Measurements from ENCODE around the gene ZNF467. TPM values are rescaled to one million over a fixed set of nuclear protein-coding genes. Genes with fewer than 3 reads are reported as not detected.

Gene ZNF467
- total and polyA plus RNA-seq, 2 donors (not counting 1 experiment from before 2014, with no cell fraction given): 0.39 to 1.1 TPM

DNA sequence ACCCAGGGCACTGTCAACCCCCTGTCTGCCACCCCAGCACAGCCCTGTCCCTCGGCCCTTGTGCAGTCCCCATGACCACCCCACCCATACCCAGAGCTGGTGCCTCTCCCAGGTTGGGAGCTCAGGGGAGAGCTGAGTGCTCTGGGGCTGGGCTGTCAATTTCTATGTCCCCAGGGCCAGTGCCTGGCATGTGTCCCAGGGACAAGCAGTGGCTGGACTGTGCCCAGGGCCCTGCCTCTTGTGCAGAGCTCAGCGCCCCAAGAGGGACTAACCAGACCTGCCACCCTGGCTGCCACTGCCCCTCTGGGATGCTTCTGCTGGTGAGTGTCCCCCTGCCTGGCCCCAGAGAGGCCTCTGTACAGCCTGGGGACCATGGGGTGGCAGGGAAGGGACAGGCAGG, 35.8 kb upstream of the ZNF467 start:
- Mint-ChIP-seq H3K9me3 (ENCODE audit: insufficient read depth) (no peaks in the 10 kb centered on the region), H3K27ac (no peak overlapping the region), H3K4me1 (no peaks in the 10 kb centered on the region), H3K4me3 (no peak overlapping the region), H3K27me3 (peaks cover 9% of the 10 kb centered on the region)
- Histone ChIP-seq H3K27me3 (replicated peaks in 1 of 4; ENCODE audit: control extremely low read depth in 1 of 4, control insufficient read depth in 3 of 4, insufficient read depth in 4 of 4, low read length in 3 of 4) (no peaks in the 10 kb centered on the region), H3K4me3 (ENCODE audit: control extremely low read depth in 1 of 5, extremely low read depth in 1 of 5, insufficient read depth in 1 of 5, low read depth in 2 of 5, low read length in 4 of 5) (no peak overlapping the region), H3K79me2 (ENCODE audit: control insufficient read depth, insufficient read depth, low read length) (no peaks in the 10 kb centered on the region), H3K27ac (ENCODE audit: low read length in 2 of 2) (no peak overlapping the region), H4K20me1 (ENCODE audit: control insufficient read depth, insufficient read depth, low read length, poor library complexity, severe bottlenecking) (no peaks in the 10 kb centered on the region), H3K36me3 (replicated peaks in 1 of 2; ENCODE audit: control extremely low read depth in 1 of 2, control insufficient read depth in 1 of 2, extremely low read depth in 1 of 2, insufficient read depth in 2 of 2, low read length in 1 of 2) (no peaks in the 10 kb centered on the region), H3K4me1 (ENCODE audit: control insufficient read depth in 2 of 2, insufficient read depth in 2 of 2, low read length in 2 of 2) (no peaks in the 10 kb centered on the region), H2AFZ (ENCODE audit: insufficient read depth, low read depth, low read length, poor library complexity, severe bottlenecking) (no peak overlapping the region), H3K9ac (ENCODE audit: low read length) (no peak overlapping the region), H3K4me2 (replicated peaks; ENCODE audit: low read depth, low read length, poor library complexity, severe bottlenecking) (no peak overlapping the region), H3K9me3 (ENCODE audit: control extremely low read depth in 1 of 3, control insufficient read depth in 2 of 3, insufficient read depth in 1 of 3, low read length in 2 of 3) (no peaks in the 10 kb centered on the region)
- no peak for ATAC-seq (ENCODE audit: low read depth)
- DNase-seq: no peak
- WGBS (ENCODE audit: insufficient coverage): 83% methylated on average over 2 of the region's 2 CpGs
- ChIA-PET POLR2A (no interaction called here), CTCF (no interaction called here)
- intact Hi-C loops (cut with micrococcal nuclease): no loop called here
- TF ChIP-seq EZH2 (IDR thresholded peaks at IDR 0.05; ENCODE audit: borderline replicate concordance, insufficient read depth, low read depth, low read length, poor library complexity, severe bottlenecking) (no peak), CTCF (IDR thresholded peaks at IDR 0.05) (no peak)

DNA sequence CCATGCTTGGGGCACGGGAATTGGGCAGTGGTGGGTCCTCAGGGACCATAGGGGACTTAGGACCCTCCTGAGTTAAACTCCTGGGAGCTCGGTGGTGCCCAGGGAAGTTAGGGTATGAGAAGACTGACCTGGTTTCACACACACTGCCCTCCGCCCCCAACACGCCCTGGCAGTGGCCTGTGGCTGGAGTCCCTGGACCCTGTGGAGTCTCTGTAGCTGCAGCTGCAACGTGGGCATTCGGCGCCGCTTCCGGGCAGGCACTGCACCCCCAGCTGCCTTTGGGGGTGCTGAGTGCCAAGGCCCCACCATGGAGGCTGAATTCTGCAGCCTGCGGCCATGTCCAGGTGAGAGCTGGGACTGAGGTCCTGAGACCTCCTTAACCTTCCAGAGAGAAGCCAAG, 34.9 kb upstream of the ZNF467 start:
- H3K36me3 ChIP-seq (replicated peaks in 1 of 2; ENCODE audit: control extremely low read depth in 1 of 2, control insufficient read depth in 1 of 2, extremely low read depth in 1 of 2, insufficient read depth in 2 of 2, low read length in 1 of 2): no peaks in the 10 kb centered on the region
- no peaks in the 10 kb centered on the region for H3K27me3 ChIP-seq (replicated peaks in 1 of 4; ENCODE audit: control extremely low read depth in 1 of 4, control insufficient read depth in 3 of 4, insufficient read depth in 4 of 4, low read length in 3 of 4)
- H2AFZ ChIP-seq (ENCODE audit: insufficient read depth, low read depth, low read length, poor library complexity, severe bottlenecking): no peak overlapping the region
- no peak overlapping the region for H3K9ac ChIP-seq (ENCODE audit: low read length)
- H3K4me1 ChIP-seq (ENCODE audit: control insufficient read depth in 2 of 2, insufficient read depth in 2 of 2, low read length in 2 of 2): no peaks in the 10 kb centered on the region
- Mint-ChIP-seq H3K27ac (no peak overlapping the region), H3K4me1 (no peaks in the 10 kb centered on the region), H3K4me3 (no peak overlapping the region), H3K9me3 (ENCODE audit: insufficient read depth) (no peaks in the 10 kb centered on the region), H3K27me3 (peaks cover 9% of the 10 kb centered on the region)
- CTCF ChIA-PET: interaction anchor here (0.6 to 1.9 kb wide), 3 partner anchors 37 to 705 kb away, joined by 3 to 6 read pairs (median 6); no protein-coding TSS in a partner anchor
- no peak overlapping the region for H3K4me3 ChIP-seq (ENCODE audit: control extremely low read depth in 1 of 5, extremely low read depth in 1 of 5, insufficient read depth in 1 of 5, low read depth in 2 of 5, low read length in 4 of 5)
- POLR2A ChIA-PET: no interaction called here
- H3K79me2 ChIP-seq (ENCODE audit: control insufficient read depth, insufficient read depth, low read length): no peaks in the 10 kb centered on the region
- no peak for ATAC-seq (ENCODE audit: low read depth)
- no peak for DNase-seq
- TF ChIP-seq CTCF (IDR thresholded peaks at IDR 0.05) (no peak), EZH2 (IDR thresholded peaks at IDR 0.05; ENCODE audit: borderline replicate concordance, insufficient read depth, low read depth, low read length, poor library complexity, severe bottlenecking) (no peak)
- no peak overlapping the region for H3K27ac ChIP-seq (ENCODE audit: low read length in 2 of 2)
- H3K4me2 ChIP-seq (replicated peaks; ENCODE audit: low read depth, low read length, poor library complexity, severe bottlenecking): no peak overlapping the region
- no peaks in the 10 kb centered on the region for H3K9me3 ChIP-seq (ENCODE audit: control extremely low read depth in 1 of 3, control insufficient read depth in 2 of 3, insufficient read depth in 1 of 3, low read length in 2 of 3)
- WGBS (ENCODE audit: insufficient coverage): 92% methylated on average over 10 of the region's 10 CpGs
- intact Hi-C loops (cut with micrococcal nuclease): no loop called here
- H4K20me1 ChIP-seq (ENCODE audit: control insufficient read depth, insufficient read depth, low read length, poor library complexity, severe bottlenecking): no peaks in the 10 kb centered on the region

Data from B cell (primary cell).